NT2/D1 (cell line): Measurements from ENCODE around the gene HMGCLL1.

Experiments used
- SUZ12 ChIP-seq: IDR thresholded peaks from 2 replicates; pipeline ENCODE4 v1.6.1; 2011; ENCODE audit not compliant: insufficient read length, insufficient read depth; ENCODE audit errors: extremely low read depth
- YY1 ChIP-seq: IDR thresholded peaks from 2 replicates; pipeline ENCODE4 v1.6.1; 2011; ENCODE audit not compliant: insufficient read length, insufficient read depth
- ZNF274 ChIP-seq: IDR thresholded peaks from 2 replicates; pipeline ENCODE4 v1.6.1; 2011; ENCODE audit warnings: mild to moderate bottlenecking, low read depth, low read length

DNA sequence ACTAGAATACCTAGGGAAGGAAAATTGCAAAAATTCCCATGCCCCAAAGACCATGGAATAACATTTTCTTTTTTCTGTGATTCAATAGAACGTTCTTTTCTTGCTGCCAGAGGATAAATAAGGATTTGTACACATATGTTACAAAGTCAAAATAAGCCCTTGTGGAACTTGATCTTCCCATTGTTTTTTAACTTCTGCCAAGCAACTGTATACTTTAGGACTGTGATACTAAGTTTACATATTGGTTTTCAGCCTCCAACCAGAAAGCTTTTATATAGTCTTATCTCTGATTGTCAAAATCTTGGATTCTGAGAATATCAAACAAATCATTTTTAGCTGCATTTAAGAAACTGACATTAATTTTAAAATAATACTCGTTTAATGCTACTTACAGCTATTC is 84.6 kb downstream of the HMGCLL1 start:
- no peak for TF ChIP-seq ZNF274
- no peak for TF ChIP-seq YY1
- no peak for TF ChIP-seq SUZ12
